GM19395 (cell line): ENCODE data around the gene DBF4B.
"Not testable (repeated sequence)": the region's sequence is repeated elsewhere in the genome, so short reads cannot be mapped to it uniquely, and the experiment has no call there.

ENCODE experiments used
- ATAC-seq: cut with Tn5 transposase; IDR thresholded peaks from one replicate; pipeline ENCODE4 v1.9.1; 2021; ENCODE audit warnings: mild to moderate bottlenecking, moderate library complexity; ENCODE audit not compliant: unreplicated experiment

The DBF4B gene

GRCh38 chr17:44726121-44726520 is 17.7 kb downstream of the DBF4B start:
- not testable (repeated sequence) for ATAC-seq

GRCh38 chr17:44733753-44734152 is 25.3 kb downstream of the DBF4B start:
- ATAC-seq = no peak

- ATAC-seq = no peak
Measured at GRCh38 chr17:44734272-44734671, 25.8 kb downstream of the DBF4B start.

- ATAC-seq = no peak
Measured at GRCh38 chr17:44736551-44737240, 28.2 kb downstream of the DBF4B start.

- no peak for ATAC-seq
Measured at GRCh38 chr17:44738214-44738906, 29.9 kb downstream of the DBF4B start.

GRCh38 chr17:44741316-44741715 is 32.9 kb downstream of the DBF4B start:
- ATAC-seq = no peak

GRCh38 chr17:44745301-44745700 is 36.8 kb downstream of the DBF4B start:
- no peak for ATAC-seq

- ATAC-seq = not testable (repeated sequence)
Measured at GRCh38 chr17:44745738-44746137, 37.3 kb downstream of the DBF4B start.

GRCh38 chr17:44747566-44747965 is 39.1 kb downstream of the DBF4B start:
- ATAC-seq = no peak

- ATAC-seq = no peak
Measured at GRCh38 chr17:44749076-44749979, 40.9 kb downstream of the DBF4B start.

- ATAC-seq = no peak
Measured at GRCh38 chr17:44749980-44750318, 41.5 kb downstream of the DBF4B start.

GRCh38 chr17:44751331-44751730 is 42.9 kb downstream of the DBF4B start:
- ATAC-seq = no peak

GRCh38 chr17:44751806-44752205 is 43.3 kb downstream of the DBF4B start:
- ATAC-seq = no peak

- ATAC-seq = no peak
Measured at GRCh38 chr17:44752953-44753861, 44.7 kb downstream of the DBF4B start.

GRCh38 chr17:44754276-44754675 is 45.8 kb downstream of the DBF4B start:
- ATAC-seq = no peak

- not testable (repeated sequence) for ATAC-seq
Measured at GRCh38 chr17:44755180-44755579, 46.7 kb downstream of the DBF4B start.

GRCh38 chr17:44757045-44757917 is 48.8 kb downstream of the DBF4B start:
- ATAC-seq = no peak

GRCh38 chr17:44757918-44758413 is 49.5 kb downstream of the DBF4B start:
- ATAC-seq = no peak

GRCh38 chr17:44758414-44759085 is 50.1 kb downstream of the DBF4B start, which contains the start of gene ADAM11:
Gene ADAM11 (plus strand): TSS chr17:44758988. CDS start chr17:44759200, 212 bp downstream.
- ATAC-seq = no peak
